NCI-H2227 (cell line): Measurements from ENCODE around the gene CECR2.

Source experiments
- DNase-seq: peaks from one replicate; lab custom pipeline; 2025; ENCODE audit not compliant: unreplicated experiment; lab: John Stamatoyannopoulos, UW

The CECR2 gene

GRCh38 chr22:17443405-17444203 is 74.3 kb downstream of the CECR2 start:
- no peak for DNase-seq

GRCh38 chr22:17444204-17444504 is 74.9 kb downstream of the CECR2 start:
- no peak for DNase-seq

DNA sequence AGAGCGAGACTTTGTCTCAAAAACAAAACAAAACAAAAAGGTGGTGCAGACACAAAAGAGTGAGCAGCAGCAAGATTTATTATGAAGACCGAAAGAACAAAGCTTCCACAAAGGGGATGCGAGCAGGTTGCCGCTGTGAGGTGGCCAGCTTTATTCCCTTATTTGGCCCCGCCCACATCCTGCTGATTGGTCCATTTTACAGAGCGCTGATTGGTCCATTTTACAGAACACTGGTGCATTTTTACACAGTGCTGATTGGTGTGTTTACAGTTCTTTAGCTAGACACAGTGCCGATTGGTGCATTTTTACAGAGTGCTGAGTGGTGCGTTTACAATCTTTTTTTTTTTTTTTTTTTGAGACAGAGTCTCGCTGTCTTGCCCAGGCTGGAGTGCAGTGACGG is 77.4 kb downstream of the CECR2 start:
- no peak for DNase-seq

DNA sequence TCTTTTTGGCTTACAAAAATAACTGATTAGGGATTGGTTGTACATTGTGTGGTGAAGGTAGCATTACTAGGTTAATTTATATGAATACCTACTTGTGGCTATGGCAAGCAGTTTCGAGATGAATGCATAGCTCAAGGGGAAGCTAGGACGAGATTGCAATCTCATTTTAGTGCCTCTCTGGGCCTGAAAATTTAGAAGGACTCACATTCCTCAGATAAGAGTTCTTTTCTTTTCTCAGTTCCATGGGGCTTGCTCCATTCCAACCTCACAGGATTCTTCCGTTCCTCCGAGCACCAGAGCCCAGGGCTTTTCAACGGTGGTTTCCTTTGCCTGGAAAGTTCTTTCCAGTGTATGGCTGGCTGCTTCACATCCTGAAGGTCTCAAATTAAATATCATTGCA is 82.1 kb downstream of the CECR2 start:
- no peak for DNase-seq

- DNase-seq, result no peak
These were observed 91.6 kb downstream of the CECR2 start for GRCh38 chr22:17460895-17461294.

- no peak for DNase-seq
These were observed 101.7 kb downstream of the CECR2 start for GRCh38 chr22:17470880-17471500.

GRCh38 chr22:17471886-17472535 is 102.8 kb downstream of the CECR2 start:
- DNase-seq, result no peak

DNA sequence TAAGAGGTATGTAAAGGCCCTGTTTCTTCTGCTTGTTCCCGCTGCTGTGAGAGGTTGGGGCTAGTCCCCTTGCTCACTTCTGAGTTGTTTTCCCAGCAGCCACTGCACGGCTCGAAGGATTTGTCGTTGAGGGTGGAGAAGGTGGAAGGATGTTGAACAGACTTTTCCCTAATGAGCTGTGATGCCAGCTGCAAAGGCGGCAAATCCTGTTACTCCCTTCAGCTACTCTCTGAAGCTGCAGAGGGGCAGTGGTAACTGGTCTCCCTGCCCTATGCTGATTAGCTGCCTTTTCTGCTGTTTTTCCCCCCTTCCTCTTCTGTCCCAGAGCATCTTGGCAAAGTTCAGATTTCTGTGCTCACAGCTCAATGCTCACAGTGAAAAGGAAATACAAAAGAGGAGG is 103.7 kb downstream of the CECR2 start:
- peak; percentile 39 for DNase-seq

GRCh38 chr22:17475318-17476230 is 106.3 kb downstream of the CECR2 start:
- DNase-seq, result no peak

- DNase-seq, result no peak
These were observed 107.6 kb downstream of the CECR2 start for GRCh38 chr22:17476838-17477237.

DNA sequence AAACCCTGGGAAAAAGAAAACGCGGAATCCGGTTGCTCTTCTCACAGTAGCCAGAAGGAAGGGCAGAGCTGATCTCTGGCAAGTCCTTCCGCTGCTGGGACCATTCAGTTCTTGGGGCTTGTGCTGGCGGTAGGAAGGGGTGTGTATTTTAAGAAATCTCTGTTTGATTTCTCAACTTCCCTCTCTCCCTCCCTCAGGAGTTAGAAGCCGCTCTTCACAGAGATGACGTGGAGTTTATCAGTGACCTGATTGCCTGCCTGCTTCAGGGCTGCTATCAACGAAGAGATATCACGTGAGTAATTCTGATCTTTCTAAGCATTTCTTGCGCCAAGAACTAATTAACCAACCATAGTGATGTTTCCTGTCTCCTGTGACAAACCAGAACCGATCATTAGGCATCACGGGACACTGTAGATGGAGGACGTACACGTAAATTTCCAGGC is 108.2 kb downstream of the CECR2 start:
- DNase-seq, result peak; percentile 43

DNA sequence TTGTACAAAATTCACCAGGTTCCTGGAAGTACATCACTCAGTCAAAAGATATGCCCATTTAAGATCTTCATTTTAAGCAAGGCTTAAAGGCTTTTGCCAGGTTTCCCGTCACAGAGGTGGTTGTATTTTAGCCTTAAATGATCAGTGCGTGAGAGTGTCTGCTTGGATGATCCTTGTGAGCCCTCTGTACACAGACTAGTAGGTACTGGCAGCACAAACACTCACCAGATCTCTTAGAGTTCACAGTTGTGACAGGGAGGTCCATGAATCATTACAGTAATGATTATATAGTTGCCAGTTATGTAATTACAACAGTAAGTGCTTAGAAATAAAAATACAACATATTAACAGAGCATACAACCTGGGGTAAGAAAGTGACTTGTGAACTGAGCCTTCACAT is 109.9 kb downstream of the CECR2 start:
- peak; percentile 30 for DNase-seq

DNA sequence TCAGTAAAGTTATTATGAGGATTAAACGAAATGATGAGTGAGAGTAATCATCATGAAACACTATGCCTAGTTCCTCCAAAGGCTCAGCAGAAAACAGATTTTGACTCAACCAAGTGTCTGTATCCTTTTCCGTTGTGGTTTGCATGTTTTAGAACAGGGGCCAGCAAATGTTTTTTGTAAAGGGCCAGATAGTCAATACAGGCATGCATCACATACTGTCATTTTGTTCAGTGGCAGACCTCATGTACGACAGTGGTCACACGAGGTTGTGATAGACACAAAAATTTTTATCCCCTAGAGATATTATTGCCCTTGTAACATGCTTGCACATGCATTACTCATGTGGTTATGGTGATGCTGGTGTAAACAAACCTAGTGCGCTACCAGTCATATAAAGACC is 112.2 kb downstream of the CECR2 start:
- DNase-seq, result no peak

- no peak for DNase-seq
These were observed 114.6 kb downstream of the CECR2 start for GRCh38 chr22:17483688-17484372.

- DNase-seq, result no peak
These were observed 115.3 kb downstream of the CECR2 start for GRCh38 chr22:17484608-17485007.

- peak; percentile 43 for DNase-seq
These were observed 117.1 kb downstream of the CECR2 start for GRCh38 chr22:17486313-17486712.

- no peak for DNase-seq
These were observed 117.5 kb downstream of the CECR2 start for GRCh38 chr22:17486719-17487118.

- no peak for DNase-seq
These were observed 119.8 kb downstream of the CECR2 start for GRCh38 chr22:17489101-17489500.

DNA sequence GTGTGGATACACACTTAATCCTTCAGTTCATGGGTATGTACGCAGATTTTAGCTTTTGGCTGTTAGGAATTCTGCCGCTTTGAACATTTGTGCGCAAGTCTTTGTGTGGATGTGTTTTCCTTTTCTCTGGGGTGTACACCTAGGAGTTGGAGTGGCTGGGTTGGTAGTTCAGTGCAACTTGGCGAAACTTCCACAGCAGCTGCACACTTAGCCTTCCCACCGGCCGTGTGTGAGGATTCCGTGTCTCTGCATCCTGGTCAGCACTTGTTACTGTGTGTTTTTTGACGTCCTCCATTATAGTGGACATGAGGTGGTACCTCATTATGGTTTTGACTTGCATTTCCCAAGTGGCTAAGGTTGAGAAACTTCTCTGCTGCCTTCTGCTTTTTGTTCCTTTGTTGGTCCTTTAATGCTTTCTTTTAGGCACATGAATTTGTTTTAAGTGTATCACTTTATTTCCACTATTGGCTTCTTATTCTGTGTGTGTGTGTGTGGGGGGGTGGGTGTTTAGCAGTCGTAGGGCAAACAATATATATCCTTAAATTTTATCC is 121.9 kb downstream of the CECR2 start:
- DNase-seq, result no peak

DNA sequence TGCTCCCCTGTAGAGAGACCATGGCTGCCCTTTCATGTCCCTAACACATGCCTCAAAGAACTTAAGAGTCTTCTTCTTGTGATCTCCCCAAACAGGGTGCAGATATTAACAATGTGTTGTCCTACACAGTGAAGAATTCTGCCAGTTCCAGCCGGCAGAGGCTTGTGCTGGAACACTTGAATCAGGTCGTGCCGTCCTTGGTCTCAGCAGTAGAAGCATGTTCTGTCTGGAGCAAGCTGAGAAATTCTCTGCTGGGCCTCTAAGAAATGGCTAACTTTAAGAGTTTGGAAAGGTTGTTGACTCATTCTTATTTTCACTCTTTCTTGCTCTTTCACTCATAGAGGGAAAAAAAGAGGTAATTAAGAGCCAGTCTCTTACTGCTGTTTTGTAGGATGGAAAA is 123.0 kb downstream of the CECR2 start:
- DNase-seq, result no peak
